ENCODE measurements around the gene MUC4.

GRCh38 chr3:195754141-195754540 lies 57.6 kb downstream of the MUC4 start:
- no peak for TF ChIP-seq EZH2 (IDR thresholded peaks at IDR 0.05; ENCODE audit: borderline replicate concordance, low read length)
- TF ChIP-seq CTCF (IDR thresholded peaks at IDR 0.05; ENCODE audit: low read length) = no peak

Data from OCI-LY1 (cell line).